ENCODE measurements around the gene IFI27L2.

GRCh38 chr14:94125659-94126418 is 3.6 kb downstream of the IFI27L2 start:
- TF ChIP-seq EZH2 (IDR thresholded peaks at IDR 0.05; ENCODE audit: low read length, missing control alignments) (no peak), CTCF (conservative IDR thresholded peaks at IDR 0.05 in 1 of 2, IDR thresholded peaks at IDR 0.05 in 1 of 2; ENCODE audit: low read depth in 1 of 2, low read length in 2 of 2) (no peak)
